CD14-positive monocyte (primary cell): Measurements from ENCODE around the gene FGFBP1. TPM values are rescaled to one million over a fixed set of nuclear protein-coding genes. Genes with fewer than 3 reads are reported as not detected.
A peak's percentile ranks its signal among the peaks of the same experiment; 100 is the strongest.

ENCODE experiments used
- DNase-seq, 3 donors: peaks; one replicate each; pipeline ENCODE4 v3.0.0-alpha.2; 2011 to 2022
- H2AFZ ChIP-seq: 2 replicates; pipeline ENCODE4 v1.6.0; 2012; ENCODE audit warnings: mild to moderate bottlenecking, low read depth, low read length, inconsistent platforms; ENCODE audit not compliant: insufficient read depth, poor library complexity, severe bottlenecking
- H3K27ac ChIP-seq, 2 donors: 1 replicate in 1 of 2; 2 replicates in 1 of 2; pipeline ENCODE4 v1.5.1; 2012 to 2013; ENCODE audit warnings: low read length in 2 of 2, control low read depth in 1 of 2, inconsistent platforms in 1 of 2, low read depth in 1 of 2, mild to moderate bottlenecking in 1 of 2
- H3K27me3 ChIP-seq, 2 donors: one replicate each; pipeline versions ENCODE4 v1.6.0 to v1.6.1; 2011 to 2013; ENCODE audit warnings: low read length in 2 of 2; ENCODE audit not compliant: control insufficient read depth in 2 of 2, insufficient read depth in 2 of 2
- H3K36me3 ChIP-seq, 2 donors: replicated peaks in 1 of 2; 1 replicate in 1 of 2; 2 replicates in 1 of 2; pipeline versions ENCODE4 v1.5.1 to v1.6.1; 2012 to 2013; ENCODE audit warnings: low read length in 2 of 2, control low read depth in 1 of 2, inconsistent platforms in 1 of 2, mild to moderate bottlenecking in 1 of 2; ENCODE audit not compliant: insufficient read depth in 2 of 2, control insufficient read depth in 1 of 2
- H3K4me1 ChIP-seq, 2 donors: 1 replicate in 1 of 2; 2 replicates in 1 of 2; pipeline versions ENCODE4 v1.5.1 to v1.6.1; 2012 to 2013; ENCODE audit warnings: low read length in 2 of 2, control low read depth in 1 of 2, inconsistent platforms in 1 of 2, mild to moderate bottlenecking in 1 of 2, moderate library complexity in 1 of 2; ENCODE audit not compliant: insufficient read depth in 2 of 2, control insufficient read depth in 1 of 2
- H3K4me2 ChIP-seq: replicated peaks from 2 replicates; pipeline ENCODE3; 2012; ENCODE audit warnings: low read length, moderate library complexity, mild to moderate bottlenecking; ENCODE audit not compliant: poor library complexity, severe bottlenecking; ENCODE audit errors: extremely low read depth
- H3K4me3 ChIP-seq, 3 experiments: fragments of 200-600 bp in 1 of 3; sonication (generic) in 1 of 3; replicated peaks in 1 of 3; 1 replicate in 2 of 3; 2 replicates in 1 of 3; pipeline ENCODE4 v1.5.1; 2011 to 2013; ENCODE audit warnings: low read length in 3 of 3, mild to moderate bottlenecking in 3 of 3, control low read depth in 2 of 3, low read depth in 2 of 3, inconsistent platforms in 1 of 3, moderate library complexity in 1 of 3
- H3K79me2 ChIP-seq: 2 replicates; pipeline ENCODE4 v1.6.0; 2012; ENCODE audit warnings: mild to moderate bottlenecking, control low read depth, inconsistent platforms, low read length, moderate library complexity; ENCODE audit not compliant: insufficient read depth
- H3K9ac ChIP-seq: 2 replicates; pipeline ENCODE4 v1.6.0; 2017; ENCODE audit warnings: low read length, mild to moderate bottlenecking; ENCODE audit not compliant: insufficient read depth, poor library complexity, severe bottlenecking
- H3K9me3 ChIP-seq, 2 donors: replicated peaks in 1 of 2; 1 replicate in 1 of 2; 2 replicates in 1 of 2; pipeline versions ENCODE4 v1.5.1 to v1.6.1; 2012 to 2013; ENCODE audit warnings: low read length in 2 of 2, control low read depth in 1 of 2; ENCODE audit not compliant: control insufficient read depth in 1 of 2, insufficient read depth in 1 of 2
- H4K20me1 ChIP-seq: 2 replicates; pipeline ENCODE4 v1.6.0; 2012; ENCODE audit warnings: mild to moderate bottlenecking, low read length, control low read depth, moderate library complexity; ENCODE audit not compliant: insufficient read depth
- H3K27ac Mint-ChIP-seq, 7 donors: one replicate each; pipeline ENCODE4 v1.8.0; 2020; ENCODE audit warnings: mild to moderate bottlenecking in 7 of 7, mixed read lengths in 7 of 7, moderate library complexity in 6 of 7, inconsistent platforms in 2 of 7
- H3K27me3 Mint-ChIP-seq, 3 donors: one replicate each; pipeline ENCODE4 v1.8.0; 2021 to 2022; ENCODE audit warnings: low read depth in 3 of 3, mild to moderate bottlenecking in 3 of 3, mixed read lengths in 3 of 3, moderate library complexity in 3 of 3, inconsistent platforms in 1 of 3
- H3K36me3 Mint-ChIP-seq, 2 donors: one replicate each; pipeline ENCODE4 v1.8.0; 2020; ENCODE audit warnings: mixed read lengths in 2 of 2, inconsistent platforms in 1 of 2, mild to moderate bottlenecking in 1 of 2
- H3K4me1 Mint-ChIP-seq: one replicate; pipeline ENCODE4 v1.8.0; 2020; ENCODE audit warnings: mild to moderate bottlenecking, mixed read lengths
- H3K4me3 Mint-ChIP-seq, 2 donors: one replicate each; pipeline ENCODE4 v1.8.0; 2020; ENCODE audit warnings: mild to moderate bottlenecking in 2 of 2, mixed read lengths in 2 of 2, moderate library complexity in 1 of 2
- H3K9me3 Mint-ChIP-seq, 7 donors: one replicate each; pipeline ENCODE4 v1.8.0; 2020 to 2022; ENCODE audit warnings: mixed read lengths in 7 of 7, mild to moderate bottlenecking in 6 of 7, moderate library complexity in 6 of 7, inconsistent platforms in 2 of 7
- WGBS: methylation state at CpG from one replicate; pipeline ENCODE4 v1.1.5; 2013; ENCODE audit warnings: missing lambda C conversion rate; ENCODE audit not compliant: insufficient coverage; 5-methylcytosine and 5-hydroxymethylcytosine counted together
- intact Hi-C, 2 donors: fragments of 100-400 bp; cut with micrococcal nuclease; formaldehyde crosslinking; loops; one replicate each; pipeline versions ENCODE4 v1.15.0 to v1.15.1; 2023
- polyA plus RNA-seq, 3 donors: library from polyadenylated mRNA; depleted of rRNA in 1 of 3; unstranded in 2 of 3; stranded (reverse) in 1 of 3; fragments of 300-500 nt in 2 of 3; fragments of >200 nt in 1 of 3; fragmentation: Illumina TruSeq in 2 of 3; gene quantifications; 1 replicate in 2 of 3; 2 replicates in 1 of 3; pipeline ENCODE4 v1.2.3, GENCODE V29; 2012 to 2021
- TF ChIP-seq, protein P1 (sequence below): fragments of 200-600 bp; IDR thresholded peaks from one replicate; pipeline ENCODE4 v1.8.0; 2022; ENCODE audit warnings: antibody characterized with exemption, mild to moderate bottlenecking

Gene FGFBP1
- polyA plus RNA-seq, 3 donors, result not detected

DNA sequence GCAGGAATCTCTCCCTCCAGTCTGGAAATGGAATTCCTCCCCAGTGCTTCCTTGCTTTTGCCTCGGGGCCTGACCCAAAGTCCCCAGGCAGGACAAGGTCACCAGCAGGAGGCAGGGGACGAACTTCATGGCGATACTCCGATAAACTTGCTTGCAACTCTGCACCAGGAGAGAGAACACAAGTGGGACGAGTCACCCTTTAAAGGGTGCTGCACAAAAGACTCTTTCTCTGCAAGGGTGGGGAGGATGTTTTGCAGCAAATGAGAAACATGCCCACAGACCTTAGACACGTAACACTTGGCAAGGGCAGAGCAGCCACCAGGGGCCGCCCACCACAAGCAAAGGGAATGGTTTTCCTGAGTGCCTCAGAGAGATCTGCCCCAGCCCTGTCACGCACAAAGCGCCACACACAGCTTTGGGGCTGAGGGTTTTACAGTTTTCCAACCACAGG is 24.5 kb upstream of the FGFBP1 start, which contains the start of gene FGFBP2:
Gene FGFBP2 (minus strand): TSS at position 175 of the 451 bp plus-strand sequence. CDS start 46 bp downstream, at position 129.
- intact Hi-C loops, result no loop called here

DNA sequence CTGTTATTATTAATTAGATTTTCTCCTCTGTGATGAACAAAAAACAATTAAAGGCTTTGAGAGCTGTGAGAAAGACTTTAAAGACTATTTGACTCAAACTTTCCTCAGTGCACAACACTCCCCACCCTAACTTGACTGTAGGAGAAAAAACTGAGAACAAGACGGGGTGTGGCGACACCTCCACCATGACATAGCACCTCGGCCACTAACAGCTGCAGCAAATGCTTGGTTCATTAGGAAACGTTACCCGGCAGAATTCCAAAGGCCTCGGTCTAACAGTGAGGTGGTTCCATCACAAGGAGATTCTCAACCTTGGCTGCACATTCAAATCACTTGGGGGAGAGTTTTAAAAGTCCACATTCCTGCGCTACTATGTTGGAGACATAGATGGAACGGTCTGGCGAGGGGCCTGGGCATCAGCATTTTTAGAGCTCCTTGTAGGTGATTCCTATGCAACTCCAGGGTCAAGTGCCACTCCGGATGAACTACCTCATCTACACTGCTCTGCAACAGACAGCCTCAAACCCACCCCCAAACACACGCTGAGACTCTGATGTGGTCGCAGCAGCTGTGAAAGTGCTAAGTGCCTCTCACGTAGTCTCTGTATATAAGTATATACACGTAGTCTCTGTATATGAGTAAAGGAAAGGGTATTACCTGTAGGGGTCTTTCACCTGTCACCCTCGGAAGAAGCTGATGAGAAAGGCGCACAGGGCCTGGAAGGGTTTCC is 23.4 kb upstream of the FGFBP1 start:
- Histone ChIP-seq H3K9ac (no peak overlapping the region), H3K4me2 (no peak overlapping the region), H3K36me3 (no peaks in the 10 kb centered on the region), H3K4me1 (peaks cover 17 to 21% of the 10 kb centered on the region in 2 donors), H3K27me3 (no peaks in the 10 kb centered on the region), H3K27ac (no peak overlapping the region), H3K79me2 (no peaks in the 10 kb centered on the region), H3K9me3 (no peaks in the 10 kb centered on the region), H4K20me1 (no peaks in the 10 kb centered on the region), H3K4me3 (no peak overlapping the region), H2AFZ (no peak overlapping the region)
- intact Hi-C loops, result no loop called here
- TF ChIP-seq, protein P1, sequence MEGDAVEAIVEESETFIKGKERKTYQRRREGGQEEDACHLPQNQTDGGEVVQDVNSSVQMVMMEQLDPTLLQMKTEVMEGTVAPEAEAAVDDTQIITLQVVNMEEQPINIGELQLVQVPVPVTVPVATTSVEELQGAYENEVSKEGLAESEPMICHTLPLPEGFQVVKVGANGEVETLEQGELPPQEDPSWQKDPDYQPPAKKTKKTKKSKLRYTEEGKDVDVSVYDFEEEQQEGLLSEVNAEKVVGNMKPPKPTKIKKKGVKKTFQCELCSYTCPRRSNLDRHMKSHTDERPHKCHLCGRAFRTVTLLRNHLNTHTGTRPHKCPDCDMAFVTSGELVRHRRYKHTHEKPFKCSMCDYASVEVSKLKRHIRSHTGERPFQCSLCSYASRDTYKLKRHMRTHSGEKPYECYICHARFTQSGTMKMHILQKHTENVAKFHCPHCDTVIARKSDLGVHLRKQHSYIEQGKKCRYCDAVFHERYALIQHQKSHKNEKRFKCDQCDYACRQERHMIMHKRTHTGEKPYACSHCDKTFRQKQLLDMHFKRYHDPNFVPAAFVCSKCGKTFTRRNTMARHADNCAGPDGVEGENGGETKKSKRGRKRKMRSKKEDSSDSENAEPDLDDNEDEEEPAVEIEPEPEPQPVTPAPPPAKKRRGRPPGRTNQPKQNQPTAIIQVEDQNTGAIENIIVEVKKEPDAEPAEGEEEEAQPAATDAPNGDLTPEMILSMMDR, result no peak
- Mint-ChIP-seq H3K4me1 (peaks cover 23% of the 10 kb centered on the region), H3K27ac (no peak overlapping the region), H3K4me3 (peak overlapping the region in 1 of 2 donors; percentile 27), H3K27me3 (no peaks in the 10 kb centered on the region), H3K9me3 (peaks cover 0 to 4% (median 0%) of the 10 kb centered on the region in 7 donors), H3K36me3 (no peaks in the 10 kb centered on the region)
- 57% methylated on average over 8 of the region's 16 CpGs for WGBS
- peak in 1 of 3 donors; percentile 5 for DNase-seq

More for the DNA sequence above, 24.5 kb upstream of the FGFBP1 start, which contains the start of gene FGFBP2:
- Mint-ChIP-seq H3K36me3 (no peaks in the 10 kb centered on the region), H3K27me3 (no peaks in the 10 kb centered on the region), H3K4me1 (peaks cover 26% of the 10 kb centered on the region), H3K9me3 (peaks cover 0 to 4% (median 0%) of the 10 kb centered on the region in 7 donors), H3K4me3 (peak within 1 kb of the TSS in 1 of 2 donors; percentile 54), H3K27ac (peak within 1 kb of the TSS in 2 of 7 donors; percentile 15 to 76)
- no peaks in the 10 kb centered on the region for H3K27me3 ChIP-seq
- peaks cover 17 to 21% of the 10 kb centered on the region in 2 donors for H3K4me1 ChIP-seq
- H3K79me2 ChIP-seq, result no peaks in the 10 kb centered on the region
- no peak within 1 kb of the TSS for H3K27ac ChIP-seq
- H3K4me2 ChIP-seq, result no peak within 1 kb of the TSS
- H3K9me3 ChIP-seq, result no peaks in the 10 kb centered on the region
- DNase-seq, result peak in 1 of 3 donors; percentile 21
- TF ChIP-seq, protein P1, result no peak
- no peak within 1 kb of the TSS for H3K9ac ChIP-seq
- no peak within 1 kb of the TSS for H3K4me3 ChIP-seq
- peak within 1 kb of the TSS; percentile 29 for H2AFZ ChIP-seq
- H3K36me3 ChIP-seq, result no peaks in the 10 kb centered on the region
- WGBS, result 39% methylated on average over 8 of the region's 9 CpGs
- no peaks in the 10 kb centered on the region for H4K20me1 ChIP-seq
